K562 (cell line): Measurements from ENCODE around the gene FEZF1. TPM values are rescaled to one million over a fixed set of nuclear protein-coding genes. Genes with fewer than 3 reads are reported as not detected.

Source experiments
- ATAC-seq: fragments of 200-7000 bp; cut with Tn5 transposase; 3 replicates; pipeline ENCODE4 v1.9.1; 2020; ENCODE audit warnings: moderate library complexity
- BruUV-seq: library from RNA; stranded (reverse); fragments of 400-500 nt; replicated peaks from 2 replicates; lab custom pipeline; 2021; lab: Mats Ljungman, UMichigan
- CTCF ChIA-PET: fragments of 300-600 bp; formaldehyde crosslinking; extraction: SDS; loops from one replicate; lab custom pipeline; 2021; ENCODE audit warnings: low intra/inter-chr PET ratio; lab: Yijun Ruan, JAX
- POLR2A ChIA-PET: fragments of 300-600, 350-650 bp; sonication (Branson Sonifier 250); formaldehyde crosslinking; extraction: SDS; loops from one replicate; lab custom pipeline; 2021; ENCODE audit warnings: antibody characterized with exemption, inconsistent platforms; lab: Yijun Ruan, JAX
- DNase-seq, 4 experiments: peaks; one replicate each; pipeline versions ENCODE4 v3.0.0 to v3.0.0-alpha.2; 2011 to 2018; ENCODE audit warnings: low spot score in 3 of 4, mixed read lengths in 3 of 4; ENCODE audit errors: extremely low read depth in 1 of 4
- FAIRE-seq: peaks from 2 replicates; lab custom pipeline; 2011; peaks lifted over from hg19 to GRCh38; lab: Jason Lieb, UNC
- H2AFZ ChIP-seq: 2 replicates; pipeline ENCODE4 v1.6.0; 2011; ENCODE audit warnings: low read depth, low read length, control low read depth, inconsistent platforms
- H3K27ac ChIP-seq: fragments of 200-600 bp; 3 replicates; pipeline ENCODE4 v1.8.0; 2011; ENCODE audit warnings: low read depth, mild to moderate bottlenecking, control low read depth, inconsistent platforms, low read length, moderate library complexity, mixed read lengths; ENCODE audit errors: extremely low read depth
- H3K27me3 ChIP-seq, 2 experiments: fragments of 300-600 bp in 1 of 2; 2 replicates in 1 of 2; 3 replicates in 1 of 2; pipeline versions ENCODE4 v1.6.0 to v1.8.0; 2011; ENCODE audit warnings: inconsistent platforms in 2 of 2, low read length in 2 of 2, mild to moderate bottlenecking in 1 of 2, mixed read lengths in 1 of 2, moderate library complexity in 1 of 2; ENCODE audit not compliant: control insufficient read depth in 2 of 2, insufficient read depth in 2 of 2
- H3K36me3 ChIP-seq: fragments of 300-600 bp; 3 replicates; pipeline ENCODE4 v1.8.0; 2011; ENCODE audit warnings: mild to moderate bottlenecking, low read length, inconsistent platforms; ENCODE audit not compliant: control insufficient read depth, insufficient read depth
- H3K4me1 ChIP-seq, 2 experiments: fragments of 200-600 bp in 1 of 2; replicated peaks in 1 of 2; 2 replicates in 1 of 2; 3 replicates in 1 of 2; pipeline versions ENCODE4 v1.5.1 to v1.8.0; 2011; ENCODE audit warnings: inconsistent platforms in 2 of 2, low read length in 2 of 2, mild to moderate bottlenecking in 1 of 2, mixed read lengths in 1 of 2, moderate library complexity in 1 of 2; ENCODE audit not compliant: control insufficient read depth in 2 of 2, insufficient read depth in 2 of 2
- H3K4me2 ChIP-seq: 2 replicates; pipeline ENCODE4 v1.6.1; 2011; ENCODE audit warnings: low read length, control low read depth, inconsistent platforms, mixed read lengths; ENCODE audit not compliant: insufficient read depth
- H3K4me3 ChIP-seq: fragments of 200-600 bp; sonication (generic), shearing (Covaris generic); 2 replicates; pipeline ENCODE4 v1.5.1; 2016; ENCODE audit warnings: control low read depth, inconsistent platforms
- H3K79me2 ChIP-seq: fragments of 200-600 bp; 3 replicates; pipeline ENCODE4 v1.8.0; 2011; ENCODE audit warnings: low read length, inconsistent platforms; ENCODE audit not compliant: control insufficient read depth, insufficient read depth
- H3K9ac ChIP-seq, 2 experiments: 2 replicates each; pipeline versions ENCODE4 v1.6.0 to v1.6.1; 2011; ENCODE audit warnings: low read depth in 2 of 2, low read length in 2 of 2, control low read depth in 1 of 2, inconsistent platforms in 1 of 2, mild to moderate bottlenecking in 1 of 2, mixed read lengths in 1 of 2; ENCODE audit not compliant: insufficient read depth in 1 of 2
- H3K9me1 ChIP-seq: one replicate; pipeline ENCODE4 v1.6.0; 2011; ENCODE audit warnings: inconsistent platforms, mild to moderate bottlenecking, low read length, moderate library complexity; ENCODE audit not compliant: control insufficient read depth, insufficient read depth
- H3K9me3 ChIP-seq: replicated peaks from 2 replicates; pipeline ENCODE4 v1.5.1; 2011; ENCODE audit warnings: low read depth, low read length, inconsistent platforms; ENCODE audit not compliant: control insufficient read depth, insufficient read depth
- H4K20me1 ChIP-seq: replicated peaks from 2 replicates; pipeline ENCODE4 v1.6.1; 2011; ENCODE audit warnings: low read length, inconsistent platforms, mixed read lengths; ENCODE audit not compliant: control insufficient read depth, insufficient read depth
- CREB3 ChIP-seq: fragments of 450-650 bp; conservative IDR thresholded peaks from 2 replicates; pipeline ENCODE4 v1.6.1; 2016; ENCODE audit warnings: missing genetic modification characterization, low read depth, mild to moderate bottlenecking, missing compliant biosample characterization, moderate library complexity
- CREB5 ChIP-seq: fragments of 250-450 bp; sonication (Bioruptor Pico); IDR thresholded peaks from 2 replicates; pipeline ENCODE4 v1.5.0; 2020; ENCODE audit warnings: mild to moderate bottlenecking
- RBM39 ChIP-seq: fragments of 200-400 bp; formaldehyde crosslinking; optimal IDR thresholded peaks from 2 replicates; pipeline ENCODE3; 2018; ENCODE audit warnings: low read depth, low read length
- STAT6 ChIP-seq: sonication (generic); formaldehyde crosslinking; IDR thresholded peaks from 2 replicates; pipeline ENCODE4 v1.8.1; 2023; ENCODE audit warnings: mild to moderate bottlenecking, missing genetic modification reagents
- TAL1 ChIP-seq: fragments of 450-650 bp; IDR thresholded peaks from 2 replicates; pipeline ENCODE4 v1.6.1; 2016; ENCODE audit warnings: mild to moderate bottlenecking
- ZKSCAN8 ChIP-seq: fragments of 200-800 bp; sonication (Bioruptor generic); IDR thresholded peaks from 2 replicates; pipeline ENCODE4 v1.6.1; 2016; ENCODE audit warnings: missing genetic modification characterization, missing compliant biosample characterization
- WGBS: fragments of 100-300 bp; shearing (Covaris generic); methylation state at CpG from one replicate; pipeline ENCODE4 v1.1.6; 2016; ENCODE audit warnings: low coverage, mixed read lengths; ENCODE audit not compliant: insufficient coverage; ENCODE audit errors: missing lambda C conversion rate; 5-methylcytosine and 5-hydroxymethylcytosine counted together
- in situ Hi-C: fragments of 300-500 bp; cut with MboI; formaldehyde crosslinking; loops from 4 replicates; pipeline ENCODE4 v1.15.0; 2018; ENCODE audit warnings: inconsistent platforms, mixed read lengths
- intact Hi-C: fragments of 100-400 bp; cut with micrococcal nuclease; formaldehyde crosslinking; loops from 2 replicates; pipeline ENCODE4 v1.14.2; 2022
- polyA plus RNA-seq, 8 experiments: library from polyadenylated mRNA; depleted of rRNA in 4 of 8; stranded (reverse) in 5 of 8; unstranded in 3 of 8; fragments of >200 nt; fragmentation: Nextera tagmentation in 2 of 8; fragmentation: Illumina TruSeq in 1 of 8; extraction: Ambion mirVana in 2 of 8; extraction: Trizol in 1 of 8; gene quantifications; 2 replicates each; pipeline versions ENCODE4 v1.2.1 to v1.2.3, GENCODE V29; 2011 to 2014; ENCODE audit warnings: inconsistent platforms in 1 of 8, missing spikeins in 1 of 8
- total RNA-seq, 7 experiments: library from RNA; depleted of rRNA in 6 of 7; stranded (reverse); fragments of >200 nt in 6 of 7; fragmentation: Illumina TruSeq in 2 of 7; extraction: Trizol in 2 of 7; gene quantifications; 2 replicates each; pipeline versions ENCODE4 v1.2.1 to v1.2.3, GENCODE V29; 2011 to 2021; ENCODE audit warnings: low replicate concordance in 1 of 7

The FEZF1 gene
- total and polyA plus RNA-seq, 9 of the 15 experiments (the other 6 are each of a cell fraction or from before 2014, with no cell fraction given) = not detected

GRCh38 chr7:122268101-122268500 is 36.4 kb downstream of the FEZF1 start:
- DNase-seq = no peak
- no peak for ATAC-seq
- no peak overlapping the region for H3K4me3 ChIP-seq
- no peak for FAIRE-seq
- H3K27me3 ChIP-seq = no peaks in the 10 kb centered on the region
- H3K79me2 ChIP-seq = no peaks in the 10 kb centered on the region
- H3K9me3 ChIP-seq = no peaks in the 10 kb centered on the region
- H2AFZ ChIP-seq = no peak overlapping the region
- intact Hi-C loops = no loop called here
- CTCF ChIA-PET = no interaction called here
- in situ Hi-C loops = no loop called here
- H3K36me3 ChIP-seq = no peaks in the 10 kb centered on the region
- H3K9ac ChIP-seq = no peak overlapping the region
- POLR2A ChIA-PET = no interaction called here
- TF ChIP-seq RBM39 (no peak), ZKSCAN8 (CRISPR knock-in tag) (no peak), TAL1 (no peak), CREB3 (tag) (no peak), STAT6 (CRISPR knock-in tag) (no peak), CREB5 (CRISPR knock-in tag) (no peak)
- no peaks in the 10 kb centered on the region for H3K4me1 ChIP-seq
- H3K27ac ChIP-seq = no peak overlapping the region
- no peak overlapping the region for H3K4me2 ChIP-seq
- no peaks in the 10 kb centered on the region for H3K9me1 ChIP-seq
- 2% methylated on average over 3 of the region's 3 CpGs for WGBS
- BruUV-seq = no TSS peak
- no peaks in the 10 kb centered on the region for H4K20me1 ChIP-seq
